ENCODE results near the gene C5orf46. TPM values are rescaled to one million over a fixed set of nuclear protein-coding genes. Genes with fewer than 3 reads are reported as not detected.
A peak's percentile ranks its signal among the peaks of the same experiment; 100 is the strongest.
"Not testable (repeated sequence)": the region's sequence is repeated elsewhere in the genome, so short reads cannot be mapped to it uniquely, and the experiment has no call there.

The C5orf46 gene
- total RNA-seq, 1 experiment from 2014 or later = not detected

GRCh38 chr5:147871980-147872549 is 34.3 kb downstream of the C5orf46 start:
- DNase-seq (ENCODE audit: low read depth); in situ Hi-C loops (cut with HindIII; ENCODE audit: low pct_unique_long_range_greater_than_20kb, low sequenced_read_pairs): not testable (repeated sequence)

GRCh38 chr5:147869892-147870291 is 36.4 kb downstream of the C5orf46 start:
- in situ Hi-C loops (cut with HindIII; ENCODE audit: low pct_unique_long_range_greater_than_20kb, low sequenced_read_pairs); DNase-seq (ENCODE audit: low read depth): not testable (repeated sequence)

- in situ Hi-C loops (cut with HindIII; ENCODE audit: low pct_unique_long_range_greater_than_20kb, low sequenced_read_pairs) = no loop called here
- DNase-seq (ENCODE audit: low read depth) = no peak
These were observed 37.2 kb downstream of the C5orf46 start for GRCh38 chr5:147869112-147869511.

GRCh38 chr5:147863454-147864158 is 42.7 kb downstream of the C5orf46 start:
- in situ Hi-C loops (cut with HindIII; ENCODE audit: low pct_unique_long_range_greater_than_20kb, low sequenced_read_pairs) = no loop called here
- DNase-seq (ENCODE audit: low read depth) = no peak

- no peak for DNase-seq (ENCODE audit: low read depth)
- in situ Hi-C loops (cut with HindIII; ENCODE audit: low pct_unique_long_range_greater_than_20kb, low sequenced_read_pairs) = no loop called here
These were observed 45.7 kb downstream of the C5orf46 start for GRCh38 chr5:147860641-147861025.

GRCh38 chr5:147859962-147860640 is 46.2 kb downstream of the C5orf46 start:
- DNase-seq (ENCODE audit: low read depth) = no peak
- in situ Hi-C loops (cut with HindIII; ENCODE audit: low pct_unique_long_range_greater_than_20kb, low sequenced_read_pairs) = no loop called here

GRCh38 chr5:147858565-147858964 is 47.8 kb downstream of the C5orf46 start:
- in situ Hi-C loops (cut with HindIII; ENCODE audit: low pct_unique_long_range_greater_than_20kb, low sequenced_read_pairs) = no loop called here

GRCh38 chr5:147857302-147858129 is 48.8 kb downstream of the C5orf46 start:
- peak; percentile 20 for DNase-seq (ENCODE audit: low read depth)
- in situ Hi-C loops (cut with HindIII; ENCODE audit: low pct_unique_long_range_greater_than_20kb, low sequenced_read_pairs) = no loop called here

More at GRCh38 chr5:147858565-147858964, 47.8 kb downstream of the C5orf46 start:
- no peak for DNase-seq (ENCODE audit: low read depth)

- in situ Hi-C loops (cut with HindIII; ENCODE audit: low pct_unique_long_range_greater_than_20kb, low sequenced_read_pairs) = no loop called here
- DNase-seq (ENCODE audit: low read depth) = no peak
These were observed 49.5 kb downstream of the C5orf46 start for GRCh38 chr5:147856801-147857200.

- DNase-seq (ENCODE audit: low read depth) = no peak
- in situ Hi-C loops (cut with HindIII; ENCODE audit: low pct_unique_long_range_greater_than_20kb, low sequenced_read_pairs) = no loop called here
These were observed 50.6 kb downstream of the C5orf46 start for GRCh38 chr5:147855774-147856069.

GRCh38 chr5:147854894-147855773 is 51.2 kb downstream of the C5orf46 start:
- no peak for DNase-seq (ENCODE audit: low read depth)

GRCh38 chr5:147854331-147854730 is 52.0 kb downstream of the C5orf46 start:
- in situ Hi-C loops (cut with HindIII; ENCODE audit: low pct_unique_long_range_greater_than_20kb, low sequenced_read_pairs) = no loop called here
- no peak for DNase-seq (ENCODE audit: low read depth)

More at GRCh38 chr5:147854894-147855773, 51.2 kb downstream of the C5orf46 start:
- in situ Hi-C loops (cut with HindIII; ENCODE audit: low pct_unique_long_range_greater_than_20kb, low sequenced_read_pairs) = no loop called here

GRCh38 chr5:147853372-147853987 is 52.9 kb downstream of the C5orf46 start:
- DNase-seq (ENCODE audit: low read depth) = no peak
- in situ Hi-C loops (cut with HindIII; ENCODE audit: low pct_unique_long_range_greater_than_20kb, low sequenced_read_pairs) = no loop called here

- in situ Hi-C loops (cut with HindIII; ENCODE audit: low pct_unique_long_range_greater_than_20kb, low sequenced_read_pairs) = no loop called here
- DNase-seq (ENCODE audit: low read depth) = no peak
These were observed 54.0 kb downstream of the C5orf46 start for GRCh38 chr5:147852365-147852764.

- in situ Hi-C loops (cut with HindIII; ENCODE audit: low pct_unique_long_range_greater_than_20kb, low sequenced_read_pairs) = no loop called here
- DNase-seq (ENCODE audit: low read depth) = no peak
These were observed 54.8 kb downstream of the C5orf46 start for GRCh38 chr5:147851578-147851977.

GRCh38 chr5:147849226-147849625 is 57.1 kb downstream of the C5orf46 start:
- no peak for DNase-seq (ENCODE audit: low read depth)
- in situ Hi-C loops (cut with HindIII; ENCODE audit: low pct_unique_long_range_greater_than_20kb, low sequenced_read_pairs) = no loop called here

- DNase-seq (ENCODE audit: low read depth) = no peak
- in situ Hi-C loops (cut with HindIII; ENCODE audit: low pct_unique_long_range_greater_than_20kb, low sequenced_read_pairs) = no loop called here
These were observed 60.7 kb downstream of the C5orf46 start for GRCh38 chr5:147845618-147846017.

All from Caki2 (cell line).